ENCODE results near the gene FARS2.
A peak's percentile ranks its signal among the peaks of the same experiment; 100 is the strongest.

The FARS2 gene

DNA sequence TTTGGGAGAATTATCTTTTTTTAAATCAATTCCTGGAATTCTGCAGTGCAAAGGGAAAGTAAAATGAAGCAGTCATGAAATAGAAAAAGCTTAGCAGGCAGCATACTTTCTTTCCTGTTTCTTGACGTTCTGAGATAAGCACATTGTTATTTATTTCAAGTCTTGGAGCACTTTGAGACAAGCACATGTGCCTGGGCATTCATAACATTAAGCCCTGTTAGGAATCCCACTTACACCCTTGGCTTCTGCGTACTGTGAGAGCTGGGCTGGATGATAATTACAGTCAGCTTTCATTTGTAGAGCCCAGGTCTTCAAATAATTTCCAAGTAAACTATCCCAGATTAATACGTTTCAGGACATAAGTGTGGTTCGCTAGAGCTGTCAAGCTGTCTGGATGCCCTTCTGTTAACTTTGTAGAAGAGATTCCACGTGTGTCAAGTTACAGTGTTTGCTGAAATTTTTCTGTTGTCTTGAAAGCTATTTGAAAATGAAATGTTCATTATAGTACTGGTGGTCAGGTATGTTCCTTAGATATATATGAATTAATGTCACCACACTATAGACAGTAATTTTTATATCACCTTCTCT, 8.9 kb downstream of the FARS2 start:
- 70 to 78% methylated on average over 4 of the region's 5 CpGs for WGBS, 2 experiments (ENCODE audit: insufficient coverage in 2 of 2)
- H3K27ac ChIP-seq (ENCODE audit: low read depth, low read length, severe bottlenecking) = peak overlapping the region; percentile 43
- H3K4me1 ChIP-seq (ENCODE audit: control insufficient read depth, insufficient read depth, low read length, poor library complexity, severe bottlenecking) = peaks cover 6% of the 10 kb centered on the region
- no peak overlapping the region for H3K4me3 ChIP-seq (ENCODE audit: extremely low read depth, insufficient read depth, low read length, poor library complexity, severe bottlenecking)
- no peaks in the 10 kb centered on the region for H3K9me3 ChIP-seq (ENCODE audit: control insufficient read depth, low read length)
- no peaks in the 10 kb centered on the region for H3K36me3 ChIP-seq (ENCODE audit: control insufficient read depth, insufficient read depth, low read length)

DNA sequence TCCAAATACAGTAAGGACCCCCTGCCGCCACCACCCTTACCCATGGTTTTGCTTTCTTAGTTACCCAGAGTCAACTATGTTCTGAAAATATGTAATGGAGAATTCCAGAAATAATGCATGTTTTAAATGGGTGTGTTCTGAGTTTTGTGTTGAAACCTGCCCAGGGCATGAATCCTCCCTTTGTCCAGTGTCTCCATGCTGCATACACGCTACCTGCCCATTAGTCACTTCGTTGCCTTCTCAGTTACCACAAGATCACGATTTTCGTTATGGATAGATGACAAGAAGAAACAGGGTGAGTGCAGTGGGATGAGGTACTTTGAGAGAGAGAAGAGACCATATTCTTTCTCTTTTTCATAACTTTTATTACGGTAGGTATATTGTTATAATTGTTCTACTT, 10.6 kb downstream of the FARS2 start:
- Histone ChIP-seq H3K4me3 (ENCODE audit: extremely low read depth, insufficient read depth, low read length, poor library complexity, severe bottlenecking) (no peak overlapping the region), H3K4me1 (ENCODE audit: control insufficient read depth, insufficient read depth, low read length, poor library complexity, severe bottlenecking) (peaks cover 6% of the 10 kb centered on the region), H3K9me3 (ENCODE audit: control insufficient read depth, low read length) (no peaks in the 10 kb centered on the region), H3K27ac (ENCODE audit: low read depth, low read length, severe bottlenecking) (no peak overlapping the region), H3K36me3 (ENCODE audit: control insufficient read depth, insufficient read depth, low read length) (no peaks in the 10 kb centered on the region)
- 67% methylated on average over 1 of the region's 6 CpGs; no CpG with 5 or more reads in 1 of the 2 experiments for WGBS, 2 experiments (ENCODE audit: insufficient coverage in 2 of 2)

DNA sequence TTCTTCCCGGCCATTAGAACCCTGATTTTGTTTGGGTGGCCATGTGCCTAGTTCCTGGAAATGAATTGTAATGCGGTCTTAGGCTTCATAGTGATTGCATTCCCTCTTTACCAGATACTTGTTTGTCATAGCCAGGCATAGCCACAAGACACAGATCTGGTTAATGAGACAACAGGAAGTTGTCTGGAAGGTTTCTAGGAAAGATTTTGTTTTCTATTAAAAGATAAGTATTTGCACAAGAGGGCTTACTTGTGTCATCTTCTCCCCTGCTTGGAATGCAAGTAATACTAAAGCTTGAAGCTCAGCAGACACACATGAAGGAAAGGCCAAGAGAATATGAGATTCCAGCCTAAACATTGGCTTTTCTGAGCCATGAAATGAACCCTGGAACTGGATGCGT, 12.9 kb downstream of the FARS2 start:
- H3K4me3 ChIP-seq (ENCODE audit: extremely low read depth, insufficient read depth, low read length, poor library complexity, severe bottlenecking) = no peak overlapping the region
- peaks cover 6% of the 10 kb centered on the region for H3K4me1 ChIP-seq (ENCODE audit: control insufficient read depth, insufficient read depth, low read length, poor library complexity, severe bottlenecking)
- peak overlapping the region; percentile 34 for H3K27ac ChIP-seq (ENCODE audit: low read depth, low read length, severe bottlenecking)
- no peaks in the 10 kb centered on the region for H3K36me3 ChIP-seq (ENCODE audit: control insufficient read depth, insufficient read depth, low read length)
- no peaks in the 10 kb centered on the region for H3K9me3 ChIP-seq (ENCODE audit: control insufficient read depth, low read length)
- 94 to 100% methylated on average over 2 of the region's 3 CpGs for WGBS, 2 experiments (ENCODE audit: insufficient coverage in 2 of 2)

- H3K27ac ChIP-seq (ENCODE audit: low read depth, low read length, severe bottlenecking) = no peak overlapping the region
- no peaks in the 10 kb centered on the region for H3K9me3 ChIP-seq (ENCODE audit: control insufficient read depth, low read length)
- H3K36me3 ChIP-seq (ENCODE audit: control insufficient read depth, insufficient read depth, low read length) = no peaks in the 10 kb centered on the region
- H3K4me3 ChIP-seq (ENCODE audit: extremely low read depth, insufficient read depth, low read length, poor library complexity, severe bottlenecking) = no peak overlapping the region
- H3K4me1 ChIP-seq (ENCODE audit: control insufficient read depth, insufficient read depth, low read length, poor library complexity, severe bottlenecking) = peaks cover 6% of the 10 kb centered on the region
- no CpG with 5 or more reads among the region's 2 CpGs for WGBS, 2 experiments (ENCODE audit: insufficient coverage in 2 of 2)
These were observed 14.2 kb downstream of the FARS2 start for GRCh38 chr6:5275497-5275896.

- H3K4me3 ChIP-seq (ENCODE audit: extremely low read depth, insufficient read depth, low read length, poor library complexity, severe bottlenecking) = no peak overlapping the region
- no peak overlapping the region for H3K27ac ChIP-seq (ENCODE audit: low read depth, low read length, severe bottlenecking)
- 80 to 100% methylated on average over 1 of the region's 2 CpGs for WGBS, 2 experiments (ENCODE audit: insufficient coverage in 2 of 2)
- no peaks in the 10 kb centered on the region for H3K9me3 ChIP-seq (ENCODE audit: control insufficient read depth, low read length)
- no peaks in the 10 kb centered on the region for H3K36me3 ChIP-seq (ENCODE audit: control insufficient read depth, insufficient read depth, low read length)
- peaks cover 6% of the 10 kb centered on the region for H3K4me1 ChIP-seq (ENCODE audit: control insufficient read depth, insufficient read depth, low read length, poor library complexity, severe bottlenecking)
These were observed 15.3 kb downstream of the FARS2 start for GRCh38 chr6:5276581-5276980.

DNA sequence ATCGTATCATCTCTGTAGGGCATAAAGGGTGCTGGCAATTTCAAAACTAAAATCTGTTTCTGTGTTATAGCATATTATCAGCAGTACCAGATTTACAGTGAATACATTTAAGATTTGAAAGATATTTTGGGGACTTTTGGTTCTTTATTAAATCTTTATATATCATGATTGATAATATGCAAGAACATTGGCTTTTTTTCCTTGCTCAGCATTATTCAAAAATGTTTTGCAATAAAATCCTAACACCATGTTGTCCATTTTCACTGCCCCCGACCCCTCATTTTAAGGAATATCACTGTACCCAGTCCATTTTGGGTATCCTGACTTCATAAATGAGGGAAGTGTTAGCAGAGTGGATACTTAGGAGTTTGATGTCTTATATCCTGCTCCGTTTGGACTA, 16.3 kb downstream of the FARS2 start:
- H3K27ac ChIP-seq (ENCODE audit: low read depth, low read length, severe bottlenecking) = no peak overlapping the region
- peaks cover 6% of the 10 kb centered on the region for H3K4me1 ChIP-seq (ENCODE audit: control insufficient read depth, insufficient read depth, low read length, poor library complexity, severe bottlenecking)
- 100% methylated on average over 1 of the region's 3 CpGs; no CpG with 5 or more reads in 1 of the 2 experiments for WGBS, 2 experiments (ENCODE audit: insufficient coverage in 2 of 2)
- no peaks in the 10 kb centered on the region for H3K36me3 ChIP-seq (ENCODE audit: control insufficient read depth, insufficient read depth, low read length)
- H3K9me3 ChIP-seq (ENCODE audit: control insufficient read depth, low read length) = no peaks in the 10 kb centered on the region
- H3K4me3 ChIP-seq (ENCODE audit: extremely low read depth, insufficient read depth, low read length, poor library complexity, severe bottlenecking) = no peak overlapping the region

- 70 to 100% methylated on average over 2 of the region's 5 CpGs for WGBS, 2 experiments (ENCODE audit: insufficient coverage in 2 of 2)
- Histone ChIP-seq H3K4me1 (ENCODE audit: control insufficient read depth, insufficient read depth, low read length, poor library complexity, severe bottlenecking) (peaks cover 6% of the 10 kb centered on the region), H3K9me3 (ENCODE audit: control insufficient read depth, low read length) (no peaks in the 10 kb centered on the region), H3K4me3 (ENCODE audit: extremely low read depth, insufficient read depth, low read length, poor library complexity, severe bottlenecking) (no peak overlapping the region), H3K27ac (ENCODE audit: low read depth, low read length, severe bottlenecking) (no peak overlapping the region), H3K36me3 (ENCODE audit: control insufficient read depth, insufficient read depth, low read length) (no peaks in the 10 kb centered on the region)
These were observed 16.7 kb downstream of the FARS2 start for GRCh38 chr6:5278047-5278446.

DNA sequence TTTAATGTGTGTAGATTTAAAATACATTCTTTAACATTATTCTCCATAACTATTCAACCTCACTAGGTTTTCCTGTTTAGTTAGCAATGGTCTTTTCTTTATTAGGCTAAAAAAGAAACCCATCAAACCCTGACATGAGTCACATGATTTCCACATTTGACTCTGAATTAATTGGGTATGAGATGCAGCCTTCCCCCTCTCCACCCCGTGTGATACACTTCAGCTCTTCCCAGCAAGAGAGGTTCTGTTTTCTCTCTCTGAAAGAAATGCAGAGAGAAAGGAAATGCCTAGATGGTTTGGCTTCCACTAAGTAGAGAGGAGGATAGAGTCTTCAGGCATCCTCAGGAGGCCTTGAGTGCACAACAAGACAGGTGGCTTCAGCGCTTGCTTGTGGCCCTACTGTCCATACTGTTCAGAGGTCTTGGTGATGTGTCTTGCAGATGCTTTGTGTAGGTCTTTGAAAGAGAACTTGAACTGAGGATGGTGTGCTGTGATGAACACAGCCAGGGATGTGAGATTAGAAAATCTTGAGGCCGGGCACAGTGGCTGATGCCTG, 17.3 kb downstream of the FARS2 start:
- peaks cover 6% of the 10 kb centered on the region for H3K4me1 ChIP-seq (ENCODE audit: control insufficient read depth, insufficient read depth, low read length, poor library complexity, severe bottlenecking)
- H3K27ac ChIP-seq (ENCODE audit: low read depth, low read length, severe bottlenecking) = no peak overlapping the region
- no peak overlapping the region for H3K4me3 ChIP-seq (ENCODE audit: extremely low read depth, insufficient read depth, low read length, poor library complexity, severe bottlenecking)
- 100% methylated on average over 2 of the region's 3 CpGs for WGBS, 2 experiments (ENCODE audit: insufficient coverage in 2 of 2)
- H3K9me3 ChIP-seq (ENCODE audit: control insufficient read depth, low read length) = no peaks in the 10 kb centered on the region
- H3K36me3 ChIP-seq (ENCODE audit: control insufficient read depth, insufficient read depth, low read length) = no peaks in the 10 kb centered on the region

DNA sequence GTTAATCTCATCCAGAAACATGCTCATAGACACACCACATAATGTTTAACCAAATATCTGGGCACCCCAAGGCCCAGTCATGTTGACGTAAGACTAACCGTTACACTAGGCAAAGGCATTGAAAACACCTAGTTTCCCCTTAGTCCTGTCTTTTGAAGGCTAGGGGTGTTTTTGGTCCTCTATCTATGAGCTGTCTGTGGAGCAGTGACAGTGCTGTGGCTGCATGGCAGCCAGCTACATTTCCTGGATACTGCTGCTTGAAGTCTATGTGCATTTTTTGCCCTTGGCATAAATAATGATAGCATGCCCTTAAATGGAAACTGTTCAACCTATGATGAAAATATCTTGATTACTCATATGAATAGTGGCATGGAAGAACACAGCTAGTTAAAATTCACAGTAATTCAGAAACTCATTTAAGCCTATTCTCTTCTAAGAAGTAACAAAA, 18.6 kb downstream of the FARS2 start:
- no peaks in the 10 kb centered on the region for H3K9me3 ChIP-seq (ENCODE audit: control insufficient read depth, low read length)
- 100% methylated on average over 2 of the region's 2 CpGs for WGBS, 2 experiments (ENCODE audit: insufficient coverage in 2 of 2)
- no peak overlapping the region for H3K27ac ChIP-seq (ENCODE audit: low read depth, low read length, severe bottlenecking)
- no peak overlapping the region for H3K4me3 ChIP-seq (ENCODE audit: extremely low read depth, insufficient read depth, low read length, poor library complexity, severe bottlenecking)
- no peaks in the 10 kb centered on the region for H3K36me3 ChIP-seq (ENCODE audit: control insufficient read depth, insufficient read depth, low read length)
- H3K4me1 ChIP-seq (ENCODE audit: control insufficient read depth, insufficient read depth, low read length, poor library complexity, severe bottlenecking) = no peaks in the 10 kb centered on the region

DNA sequence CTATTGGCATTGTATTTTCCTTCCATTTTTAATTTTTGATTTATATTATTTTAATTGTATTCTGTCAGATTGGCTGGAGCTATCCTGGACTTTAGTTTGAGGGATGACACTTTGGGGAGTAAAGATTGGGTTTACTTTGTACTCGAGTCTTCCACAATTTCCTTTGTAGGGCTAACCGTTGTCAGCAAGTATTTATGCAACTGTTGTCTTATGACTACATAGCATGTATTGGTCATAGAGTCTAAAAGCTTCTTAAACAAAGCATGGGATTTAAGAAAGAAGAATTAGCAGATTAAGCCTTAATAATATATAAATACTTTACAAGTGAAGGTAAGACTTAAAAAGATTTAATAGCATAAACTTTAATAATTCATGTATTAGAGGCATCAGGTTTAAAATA, 19.6 kb downstream of the FARS2 start:
- WGBS, 2 experiments (ENCODE audit: insufficient coverage in 2 of 2) = no CpG with 5 or more reads among the region's 2 CpGs
- no peaks in the 10 kb centered on the region for H3K4me1 ChIP-seq (ENCODE audit: control insufficient read depth, insufficient read depth, low read length, poor library complexity, severe bottlenecking)
- no peaks in the 10 kb centered on the region for H3K36me3 ChIP-seq (ENCODE audit: control insufficient read depth, insufficient read depth, low read length)
- no peaks in the 10 kb centered on the region for H3K9me3 ChIP-seq (ENCODE audit: control insufficient read depth, low read length)
- H3K27ac ChIP-seq (ENCODE audit: low read depth, low read length, severe bottlenecking) = no peak overlapping the region
- H3K4me3 ChIP-seq (ENCODE audit: extremely low read depth, insufficient read depth, low read length, poor library complexity, severe bottlenecking) = no peak overlapping the region

DNA sequence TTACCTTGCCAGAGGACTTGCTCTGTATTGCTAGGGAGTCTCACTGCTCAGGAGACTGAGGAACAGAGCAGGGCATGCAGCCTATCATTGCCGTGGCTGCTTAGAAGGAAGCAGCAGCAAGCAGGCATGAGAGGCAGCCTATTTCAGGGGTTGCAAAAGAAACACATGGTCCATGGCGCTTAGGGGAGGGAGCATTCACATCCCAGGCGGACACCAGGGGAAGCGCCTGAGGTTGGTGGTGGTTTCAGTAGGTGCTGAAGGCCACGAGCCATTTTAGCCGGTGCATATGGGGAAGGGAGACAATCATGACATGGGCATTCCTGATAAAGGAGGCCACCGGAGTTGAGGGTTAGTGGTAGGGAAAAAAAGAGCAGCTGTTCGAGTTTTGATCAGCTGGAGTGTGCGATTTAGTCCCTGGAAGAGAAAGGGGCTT, 20.9 kb downstream of the FARS2 start:
- WGBS, 2 experiments (ENCODE audit: insufficient coverage in 2 of 2) = 73 to 84% methylated on average over 9 of the region's 9 CpGs
- no peak overlapping the region for H3K4me3 ChIP-seq (ENCODE audit: extremely low read depth, insufficient read depth, low read length, poor library complexity, severe bottlenecking)

More for the DNA sequence above, 20.9 kb downstream of the FARS2 start:
- H3K36me3 ChIP-seq (ENCODE audit: control insufficient read depth, insufficient read depth, low read length) = no peaks in the 10 kb centered on the region
- no peaks in the 10 kb centered on the region for H3K4me1 ChIP-seq (ENCODE audit: control insufficient read depth, insufficient read depth, low read length, poor library complexity, severe bottlenecking)
- H3K9me3 ChIP-seq (ENCODE audit: control insufficient read depth, low read length) = no peaks in the 10 kb centered on the region
- no peak overlapping the region for H3K27ac ChIP-seq (ENCODE audit: low read depth, low read length, severe bottlenecking)

All from mesodermal cell (in vitro differentiated cells).